ENCODE measurements around the gene NDUFC2.
"Not testable (repeated sequence)": the region's sequence is repeated elsewhere in the genome, so short reads cannot be mapped to it uniquely, and the experiment has no call there.

NDUFC2 gene

GRCh38 chr11:78080084-78080817, 589 bp upstream of the NDUFC2 start:
- no peak for DNase-seq (ENCODE audit: low read depth)

GRCh38 chr11:78078218-78079167, 1.2 kb downstream of the NDUFC2 start:
- DNase-seq (ENCODE audit: low read depth) = no peak

GRCh38 chr11:78077592-78077991, 2.1 kb downstream of the NDUFC2 start:
- not testable (repeated sequence) for DNase-seq (ENCODE audit: low read depth)

- no peak for DNase-seq (ENCODE audit: low read depth)
Measured at GRCh38 chr11:78076733-78077403, 2.8 kb downstream of the NDUFC2 start.

GRCh38 chr11:78074756-78075155, 4.9 kb downstream of the NDUFC2 start:
- no peak for DNase-seq (ENCODE audit: low read depth)

GRCh38 chr11:78072455-78072854, 7.2 kb downstream of the NDUFC2 start:
- DNase-seq (ENCODE audit: low read depth) = no peak

- DNase-seq (ENCODE audit: low read depth) = no peak
Measured at GRCh38 chr11:78071717-78072116, 7.9 kb downstream of the NDUFC2 start.

- DNase-seq (ENCODE audit: low read depth) = no peak
Measured at GRCh38 chr11:78070621-78071020, 9.0 kb downstream of the NDUFC2 start.

GRCh38 chr11:78069465-78069864, 10.2 kb downstream of the NDUFC2 start:
- DNase-seq (ENCODE audit: low read depth) = no peak

GRCh38 chr11:78067704-78068103, 12.0 kb downstream of the NDUFC2 start:
- DNase-seq (ENCODE audit: low read depth) = no peak

GRCh38 chr11:78066471-78066870, 13.2 kb downstream of the NDUFC2 start:
- no peak for DNase-seq (ENCODE audit: low read depth)

- DNase-seq (ENCODE audit: low read depth) = no peak
Measured at GRCh38 chr11:78065203-78065602, 14.5 kb downstream of the NDUFC2 start.

GRCh38 chr11:78063440-78064181, 16.1 kb downstream of the NDUFC2 start, which contains the start of gene THRSP:
THRSP (plus strand) TSS chr11:78063861; CDS start chr11:78063882, 21 bp downstream.
- no peak for DNase-seq (ENCODE audit: low read depth)

GRCh38 chr11:78062671-78063070, 17.0 kb downstream of the NDUFC2 start:
- DNase-seq (ENCODE audit: low read depth) = no peak

GRCh38 chr11:78061921-78062311, 17.7 kb downstream of the NDUFC2 start:
- DNase-seq (ENCODE audit: low read depth) = no peak

GRCh38 chr11:78061088-78061920, 18.4 kb downstream of the NDUFC2 start:
- DNase-seq (ENCODE audit: low read depth) = no peak

GRCh38 chr11:78060533-78060932, 19.1 kb downstream of the NDUFC2 start:
- no peak for DNase-seq (ENCODE audit: low read depth)

- DNase-seq (ENCODE audit: low read depth) = not testable (repeated sequence)
Measured at GRCh38 chr11:78059749-78060328, 19.8 kb downstream of the NDUFC2 start.

- no peak for DNase-seq (ENCODE audit: low read depth)
Measured at GRCh38 chr11:78057462-78058055, 22.1 kb downstream of the NDUFC2 start.

- DNase-seq (ENCODE audit: low read depth) = no peak
Measured at GRCh38 chr11:78056093-78056492, 23.6 kb downstream of the NDUFC2 start.

Data from stimulated activated CD8-positive, alpha-beta memory T cell treated with anti-CD3 and anti-CD28 coated beads, Interleukin-7, amount 100 ng/mL, for 24 hours (primary cell).